ENCODE data around the gene CARD6.

Gene CARD6

GRCh38 chr5:40829748-40830533 lies 11.2 kb upstream of the CARD6 start:
- DNase-seq (ENCODE audit: low spot score) (no peak), ATAC-seq (ENCODE audit: low read depth) (no peak)
- no peaks in the 10 kb centered on the region for H3K9me3 ChIP-seq (ENCODE audit: severe bottlenecking)
- no peaks in the 10 kb centered on the region for H3K27me3 ChIP-seq (ENCODE audit: insufficient read depth, poor library complexity, severe bottlenecking)
- H3K27ac ChIP-seq (ENCODE audit: poor library complexity, severe bottlenecking) = peak overlapping the region; percentile 7
- H3K36me3 ChIP-seq (ENCODE audit: low read depth) = peaks cover 99% of the 10 kb centered on the region
- peaks cover 15% of the 10 kb centered on the region for H3K4me1 ChIP-seq (ENCODE audit: insufficient read depth, poor library complexity, severe bottlenecking)
- H3K4me3 ChIP-seq (ENCODE audit: severe bottlenecking) = no peak overlapping the region
- no peak for TF ChIP-seq CTCF (IDR thresholded peaks at IDR 0.05; ENCODE audit: poor library complexity, severe bottlenecking)

- peaks cover 83% of the 10 kb centered on the region for H3K36me3 ChIP-seq (ENCODE audit: low read depth)
- peaks cover 20% of the 10 kb centered on the region for H3K4me1 ChIP-seq (ENCODE audit: insufficient read depth, poor library complexity, severe bottlenecking)
- no peaks in the 10 kb centered on the region for H3K9me3 ChIP-seq (ENCODE audit: severe bottlenecking)
- no peak for TF ChIP-seq CTCF (IDR thresholded peaks at IDR 0.05; ENCODE audit: poor library complexity, severe bottlenecking)
- H3K4me3 ChIP-seq (ENCODE audit: severe bottlenecking) = no peak overlapping the region
- DNase-seq (ENCODE audit: low spot score) (no peak), ATAC-seq (ENCODE audit: low read depth) (no peak)
- H3K27ac ChIP-seq (ENCODE audit: poor library complexity, severe bottlenecking) = peak overlapping the region; percentile 84
- H3K27me3 ChIP-seq (ENCODE audit: insufficient read depth, poor library complexity, severe bottlenecking) = no peaks in the 10 kb centered on the region
Observed at GRCh38 chr5:40831346-40832210, 9.6 kb upstream of the CARD6 start.

GRCh38 chr5:40832345-40832744 lies 8.8 kb upstream of the CARD6 start:
- Histone ChIP-seq H3K27ac (ENCODE audit: poor library complexity, severe bottlenecking) (peak overlapping the region; percentile 84), H3K4me3 (ENCODE audit: severe bottlenecking) (no peak overlapping the region), H3K4me1 (ENCODE audit: insufficient read depth, poor library complexity, severe bottlenecking) (peaks cover 20% of the 10 kb centered on the region)

GRCh38 chr5:40833712-40834229 lies 7.4 kb upstream of the CARD6 start:
- DNase-seq (ENCODE audit: low spot score) = no peak
- H3K27me3 ChIP-seq (ENCODE audit: insufficient read depth, poor library complexity, severe bottlenecking) = no peaks in the 10 kb centered on the region
- peak overlapping the region; percentile 84 for H3K27ac ChIP-seq (ENCODE audit: poor library complexity, severe bottlenecking)
- H3K36me3 ChIP-seq (ENCODE audit: low read depth) = peaks cover 61% of the 10 kb centered on the region
- ATAC-seq (ENCODE audit: low read depth) = no peak
- peak overlapping the region; percentile 83 for H3K4me3 ChIP-seq (ENCODE audit: severe bottlenecking)
- no peak for TF ChIP-seq CTCF (IDR thresholded peaks at IDR 0.05; ENCODE audit: poor library complexity, severe bottlenecking)
- H3K9me3 ChIP-seq (ENCODE audit: severe bottlenecking) = no peaks in the 10 kb centered on the region
- H3K4me1 ChIP-seq (ENCODE audit: insufficient read depth, poor library complexity, severe bottlenecking) = peaks cover 20% of the 10 kb centered on the region

More at GRCh38 chr5:40832345-40832744, 8.8 kb upstream of the CARD6 start:
- H3K27me3 ChIP-seq (ENCODE audit: insufficient read depth, poor library complexity, severe bottlenecking) = no peaks in the 10 kb centered on the region
- H3K9me3 ChIP-seq (ENCODE audit: severe bottlenecking) = no peaks in the 10 kb centered on the region
- DNase-seq (ENCODE audit: low spot score) = no peak
- no peak for TF ChIP-seq CTCF (IDR thresholded peaks at IDR 0.05; ENCODE audit: poor library complexity, severe bottlenecking)
- peaks cover 75% of the 10 kb centered on the region for H3K36me3 ChIP-seq (ENCODE audit: low read depth)
- ATAC-seq (ENCODE audit: low read depth) = no peak

Measured in RWPE2 (cell line).